GM18861 (cell line): ENCODE measurements around the gene EDN3.

ENCODE experiments used
- ATAC-seq: cut with Tn5 transposase; IDR thresholded peaks from one replicate; pipeline ENCODE4 v1.9.1; 2021; ENCODE audit not compliant: unreplicated experiment

EDN3 gene

GRCh38 chr20:59360934-59361333 lies 60.5 kb downstream of the EDN3 start:
- ATAC-seq: no peak

GRCh38 chr20:59361411-59361810 lies 61.0 kb downstream of the EDN3 start:
- no peak for ATAC-seq

GRCh38 chr20:59363101-59363500 lies 62.7 kb downstream of the EDN3 start:
- no peak for ATAC-seq

- ATAC-seq: no peak
Measured at GRCh38 chr20:59364611-59365010, 64.2 kb downstream of the EDN3 start.

GRCh38 chr20:59365611-59366285 lies 65.3 kb downstream of the EDN3 start:
- no peak for ATAC-seq

GRCh38 chr20:59371431-59371830 lies 71.0 kb downstream of the EDN3 start:
- ATAC-seq: no peak

GRCh38 chr20:59374261-59374660 lies 73.8 kb downstream of the EDN3 start:
- no peak for ATAC-seq

GRCh38 chr20:59375541-59375940 lies 75.1 kb downstream of the EDN3 start:
- no peak for ATAC-seq
